ENCODE results near the gene NDST3. TPM values are rescaled to one million over a fixed set of nuclear protein-coding genes. Genes with fewer than 3 reads are reported as not detected.
A peak's percentile ranks its signal among the peaks of the same experiment; 100 is the strongest.

NDST3 gene
- total and polyA plus RNA-seq, 2 of the 13 experiments (the other 11 are each of a cell fraction or from before 2014, with no cell fraction given): not detected

GRCh38 chr4:118278473-118279274 is 244.4 kb downstream of the NDST3 start (continued):
- TF ChIP-seq ZNF609 (CRISPR knock-in tag; IDR thresholded peaks at IDR 0.05; ENCODE audit: borderline replicate concordance) (peak; percentile 58; the same call in 1 of the 2 replicates), ZBTB7A (CRISPR knock-in tag; IDR thresholded peaks at IDR 0.05) (no peak), ZFP41 (CRISPR knock-in tag; IDR thresholded peaks at IDR 0.05; ENCODE audit: borderline replicate concordance) (no peak; the same call in 1 of the 2 replicates), ZXDC (CRISPR knock-in tag; IDR thresholded peaks at IDR 0.05) (no peak), MIXL1 (CRISPR knock-in tag; IDR thresholded peaks at IDR 0.05) (peak; percentile 89), ZNF780A (CRISPR knock-in tag; IDR thresholded peaks at IDR 0.05) (no peak), ZNF616 (CRISPR knock-in tag; IDR thresholded peaks at IDR 0.05; ENCODE audit: low read depth) (no peak), ELF1 (CRISPR knock-in tag; IDR thresholded peaks at IDR 0.05) (peak; percentile 54; the same call in 1 of the 2 replicates), ZNF766 (CRISPR knock-in tag; IDR thresholded peaks at IDR 0.05; ENCODE audit: borderline replicate concordance) (peak; percentile 73; the same call in 1 of the 2 replicates), ZNF256 (CRISPR knock-in tag; conservative IDR thresholded peaks at IDR 0.05) (peak; percentile 83; the same call in 1 of the 2 replicates), CHD4 (IDR thresholded peaks at IDR 0.05; ENCODE audit: borderline replicate concordance, low read length) (no peak), ZNF878 (CRISPR knock-in tag; IDR thresholded peaks at IDR 0.05) (peak; percentile 91; the same call in 1 of the 2 replicates), ISX (CRISPR knock-in tag; conservative IDR thresholded peaks at IDR 0.05) (0 out of 2 replicates have a peak, but pooled peaks have one; percentile 74), ARID4A (CRISPR knock-in tag; IDR thresholded peaks at IDR 0.05; ENCODE audit: borderline replicate concordance) (peak; percentile 84), ATAD3A (CRISPR knock-in tag; IDR thresholded peaks at IDR 0.05) (no peak), ZNF251 (CRISPR knock-in tag; IDR thresholded peaks at IDR 0.05) (0 out of 2 replicates have a peak, but pooled peaks have one; percentile 51), NFE2L1 (CRISPR knock-in tag; IDR thresholded peaks at IDR 0.05; ENCODE audit: borderline replicate concordance) (no peak)
